ENCODE results near the gene EHD2.
A peak's percentile ranks its signal among the peaks of the same experiment; 100 is the strongest.
"Not testable (repeated sequence)": the region's sequence is repeated elsewhere in the genome, so short reads cannot be mapped to it uniquely, and the experiment has no call there.

The EHD2 gene

GRCh38 chr19:47771291-47771690 lies 58.1 kb downstream of the EHD2 start:
- not testable (repeated sequence) for DNase-seq (ENCODE audit: low read depth)

GRCh38 chr19:47776568-47776967 lies 63.3 kb downstream of the EHD2 start:
- DNase-seq (ENCODE audit: low read depth) = no peak

- DNase-seq (ENCODE audit: low read depth) = not testable (repeated sequence)
Observed at GRCh38 chr19:47777245-47778048, 64.2 kb downstream of the EHD2 start.

- DNase-seq (ENCODE audit: low read depth) = peak; percentile 59
Observed at GRCh38 chr19:47778049-47778953, 65.1 kb downstream of the EHD2 start, which contains the start of gene SELENOW. Gene SELENOW (plus strand): TSS chr19:47778703. CDS start chr19:47778786, 83 bp downstream.

GRCh38 chr19:47778954-47779351 lies 65.7 kb downstream of the EHD2 start:
- DNase-seq (ENCODE audit: low read depth) = no peak

- DNase-seq (ENCODE audit: low read depth) = no peak
Observed at GRCh38 chr19:47779524-47780214, 66.4 kb downstream of the EHD2 start.

- DNase-seq (ENCODE audit: low read depth) = no peak
Observed at GRCh38 chr19:47780215-47780551, 67.0 kb downstream of the EHD2 start.

- DNase-seq (ENCODE audit: low read depth) = no peak
Observed at GRCh38 chr19:47781590-47782262, 68.5 kb downstream of the EHD2 start.

GRCh38 chr19:47786566-47786965 lies 73.3 kb downstream of the EHD2 start:
- no peak for DNase-seq (ENCODE audit: low read depth)

- DNase-seq (ENCODE audit: low read depth) = not testable (repeated sequence)
Observed at GRCh38 chr19:47787307-47787706, 74.1 kb downstream of the EHD2 start.

GRCh38 chr19:47789811-47790210 lies 76.6 kb downstream of the EHD2 start:
- DNase-seq (ENCODE audit: low read depth) = not testable (repeated sequence)

GRCh38 chr19:47790398-47790814 lies 77.2 kb downstream of the EHD2 start:
- peak; percentile 81 for DNase-seq (ENCODE audit: low read depth)

GRCh38 chr19:47792616-47793015 lies 79.4 kb downstream of the EHD2 start:
- DNase-seq (ENCODE audit: low read depth) = no peak

Data from stimulated activated CD8-positive, alpha-beta memory T cell treated with anti-CD3 and anti-CD28 coated beads, Interleukin-15, amount 100 ng/mL, for 1 hour (primary cell).